HCT116 (cell line): ENCODE results near the gene TXLNA. TPM values are rescaled to one million over a fixed set of nuclear protein-coding genes. Genes with fewer than 3 reads are reported as not detected.

Source experiments
- ATAC-seq: fragments of 200-7000 bp; cut with Tn5 transposase; 2 replicates; pipeline ENCODE4 v1.9.1; 2020; ENCODE audit warnings: mild to moderate bottlenecking, moderate library complexity
- BruUV-seq: library from RNA; stranded (reverse); fragments of 400-500 nt; replicated peaks from 2 replicates; lab custom pipeline; 2021; lab: Mats Ljungman, UMichigan
- CTCF ChIA-PET: fragments of 300-600 bp; sonication (Branson Sonifier 250); formaldehyde crosslinking; loops from one replicate; lab custom pipeline; 2021; ENCODE audit warnings: antibody characterized with exemption; lab: Charles Lee
- POLR2A ChIA-PET: fragments of 300-600, 350-600 bp; sonication (Branson Sonifier 250); formaldehyde crosslinking; loops from one replicate; lab custom pipeline; 2021; ENCODE audit warnings: antibody characterized with exemption; lab: Charles Lee
- RAD21 ChIA-PET, 2 experiments: fragments of 300-600 bp; sonication (Branson Sonifier 250); formaldehyde crosslinking; loops; one replicate each; lab custom pipeline; 2023; ENCODE audit warnings: low total read pairs in 2 of 2; ENCODE audit not compliant: uncharacterized antibody in 2 of 2, unreplicated experiment in 2 of 2, low non-redundant PET in 1 of 2; lab: Charles Lee
- DNase-seq: peaks from one replicate; pipeline ENCODE4 v3.0.0-alpha.2; 2010; ENCODE audit warnings: low read depth, low spot score
- H2AFZ ChIP-seq: fragments of 200-600 bp; shearing (Covaris generic), sonication (generic); 2 replicates; pipeline ENCODE4 v1.6.1; 2017; ENCODE audit warnings: low read depth, mixed run types, mixed read lengths, antibody characterized with exemption, low read length; ENCODE audit not compliant: poor library complexity, severe bottlenecking
- H3K27ac ChIP-seq: 2 replicates; pipeline ENCODE4 v1.5.1; 2012; ENCODE audit warnings: low read depth, low read length
- H3K27me3 ChIP-seq: fragments of 200-600 bp; sonication (generic); 2 replicates; pipeline ENCODE4 v1.6.1; 2016; ENCODE audit warnings: mixed run types, low read length, mixed read lengths; ENCODE audit not compliant: insufficient read depth
- H3K36me3 ChIP-seq, 2 experiments: fragments of 200-500 bp in 1 of 2; fragments of 200-600 bp in 1 of 2; sonication (Bioruptor generic) in 1 of 2; sonication (generic) in 1 of 2; 2 replicates each; pipeline versions ENCODE4 v1.5.1 to v1.6.1; 2014 to 2016; ENCODE audit warnings: low read length in 2 of 2, inconsistent platforms in 1 of 2, mixed read lengths in 1 of 2, mixed run types in 1 of 2; ENCODE audit not compliant: insufficient read depth in 2 of 2, control insufficient read depth in 1 of 2
- H3K4me1 ChIP-seq, 2 experiments: fragments of 200-600 bp in 1 of 2; sonication (generic) in 1 of 2; 2 replicates each; pipeline versions ENCODE4 v1.5.1 to v1.6.1; 2012 to 2017; ENCODE audit warnings: low read length in 2 of 2, inconsistent platforms in 1 of 2, mild to moderate bottlenecking in 1 of 2, mixed read lengths in 1 of 2, mixed run types in 1 of 2, moderate library complexity in 1 of 2; ENCODE audit not compliant: insufficient read depth in 2 of 2, control insufficient read depth in 1 of 2
- H3K4me2 ChIP-seq: fragments of 200-600 bp; sonication (generic); 2 replicates; pipeline ENCODE4 v1.6.1; 2017; ENCODE audit warnings: mixed run types, low read length, mixed read lengths
- H3K4me3 ChIP-seq, 2 experiments: fragments of 200-600 bp in 1 of 2; sonication (generic) in 1 of 2; replicated peaks in 1 of 2; 2 replicates each; pipeline ENCODE4 v1.5.1; 2011 to 2016; ENCODE audit warnings: low read length in 2 of 2, control low read depth in 1 of 2, low read depth in 1 of 2, mild to moderate bottlenecking in 1 of 2, mixed read lengths in 1 of 2, mixed run types in 1 of 2
- H3K79me2 ChIP-seq: fragments of 200-600 bp; sonication (generic); 2 replicates; pipeline ENCODE4 v1.6.1; 2017; ENCODE audit warnings: mild to moderate bottlenecking, mixed run types, low read length, moderate library complexity, mixed read lengths; ENCODE audit not compliant: insufficient read depth
- H3K9ac ChIP-seq: fragments of 200-600 bp; sonication (generic); 2 replicates; pipeline ENCODE4 v1.6.1; 2016; ENCODE audit warnings: low read length, mixed read lengths
- H3K9me2 ChIP-seq: fragments of 200-600 bp; sonication (generic), shearing (Covaris generic); 2 replicates; pipeline ENCODE4 v1.6.1; 2017; ENCODE audit warnings: mixed run types, mild to moderate bottlenecking, moderate library complexity; ENCODE audit not compliant: insufficient read depth
- H3K9me3 ChIP-seq, 2 experiments: fragments of 200-500 bp in 1 of 2; fragments of 200-600 bp in 1 of 2; sonication (Bioruptor generic) in 1 of 2; sonication (generic) in 1 of 2; 2 replicates each; pipeline ENCODE4 v1.6.1; 2014 to 2017; ENCODE audit warnings: low read length in 2 of 2, mixed read lengths in 2 of 2, inconsistent platforms in 1 of 2, low read depth in 1 of 2, mild to moderate bottlenecking in 1 of 2, mixed run types in 1 of 2, moderate library complexity in 1 of 2; ENCODE audit not compliant: control insufficient read depth in 1 of 2, insufficient read depth in 1 of 2
- H4K20me1 ChIP-seq: fragments of 200-600 bp; sonication (generic), shearing (Covaris generic); 2 replicates; pipeline ENCODE4 v1.6.1; 2017; ENCODE audit warnings: mixed run types, mild to moderate bottlenecking, moderate library complexity; ENCODE audit not compliant: insufficient read depth
- ATF3 ChIP-seq: IDR thresholded peaks from 2 replicates; pipeline ENCODE4 v1.6.1; 2012
- CBX3 ChIP-seq: IDR thresholded peaks from 2 replicates; pipeline ENCODE4 v1.6.1; 2012; ENCODE audit warnings: low read depth
- CEBPB ChIP-seq: IDR thresholded peaks from 2 replicates; pipeline ENCODE4 v1.6.1; 2012; ENCODE audit warnings: low read depth
- CTCF ChIP-seq, 3 experiments: fragments of 200-600 bp in 1 of 3; sonication (generic) in 1 of 3; IDR thresholded peaks in 2 of 3; conservative IDR thresholded peaks in 1 of 3; 2 replicates each; pipeline ENCODE4 v1.5.1; 2012 to 2017; ENCODE audit warnings: low read depth in 2 of 3, low read length in 2 of 3, antibody characterized with exemption in 1 of 3, borderline replicate concordance in 1 of 3, control low read depth in 1 of 3, mild to moderate bottlenecking in 1 of 3, mixed read lengths in 1 of 3, mixed run types in 1 of 3, moderate library complexity in 1 of 3; ENCODE audit not compliant: insufficient read depth in 1 of 3
- EGR1 ChIP-seq: IDR thresholded peaks from 2 replicates; pipeline ENCODE4 v1.6.1; 2012; ENCODE audit warnings: low read depth
- ELF1 ChIP-seq: IDR thresholded peaks from 2 replicates; pipeline ENCODE4 v1.6.1; 2012; ENCODE audit warnings: low read depth, borderline replicate concordance
- EZH2 ChIP-seq: fragments of 200-600 bp; sonication (generic); IDR thresholded peaks from 2 replicates; pipeline ENCODE4 v1.6.1; 2017; ENCODE audit warnings: antibody characterized with exemption, mixed run types
- EZH2phosphoT487 ChIP-seq: fragments of 200-600 bp; IDR thresholded peaks from 2 replicates; pipeline ENCODE4 v1.6.1; 2018; ENCODE audit warnings: antibody characterized with exemption, borderline replicate concordance
- FOSL1 ChIP-seq: IDR thresholded peaks from 2 replicates; pipeline ENCODE4 v1.6.1; 2012; ENCODE audit warnings: low read depth
- MAX ChIP-seq: IDR thresholded peaks from 2 replicates; pipeline ENCODE4 v1.6.1; 2012
- POLR2A ChIP-seq: IDR thresholded peaks from 2 replicates; pipeline ENCODE4 v1.7.0; 2011; ENCODE audit warnings: borderline replicate concordance; ENCODE audit not compliant: insufficient read depth, insufficient read length; ENCODE audit errors: extremely low read depth
- POLR2AphosphoS5 ChIP-seq: IDR thresholded peaks from 2 replicates; pipeline ENCODE4 v1.6.1; 2011; ENCODE audit warnings: mild to moderate bottlenecking, low read depth, low read length, moderate library complexity
- RAD21 ChIP-seq: IDR thresholded peaks from 2 replicates; pipeline ENCODE4 v1.6.1; 2012; ENCODE audit warnings: low read depth, mild to moderate bottlenecking
- SIN3A ChIP-seq: IDR thresholded peaks from 2 replicates; pipeline ENCODE4 v1.6.1; 2012; ENCODE audit warnings: low read depth
- SP1 ChIP-seq: IDR thresholded peaks from 2 replicates; pipeline ENCODE4 v1.6.1; 2012; ENCODE audit warnings: low read depth
- SRF ChIP-seq: IDR thresholded peaks from 2 replicates; pipeline ENCODE4 v1.6.1; 2012; ENCODE audit warnings: low read depth
- TCF7L2 ChIP-seq: IDR thresholded peaks from 2 replicates; pipeline ENCODE4 v1.7.0; 2011; ENCODE audit warnings: borderline replicate concordance, inconsistent platforms; ENCODE audit not compliant: insufficient read depth, insufficient read length; ENCODE audit errors: extremely low read depth
- YY1 ChIP-seq: IDR thresholded peaks from 2 replicates; pipeline ENCODE4 v1.6.1; 2011; ENCODE audit warnings: low read length, low read depth, moderate library complexity, mild to moderate bottlenecking; ENCODE audit not compliant: insufficient replicate concordance; ENCODE audit errors: extremely low read depth
- ZFX ChIP-seq: fragments of 450-650 bp; IDR thresholded peaks from 2 replicates; pipeline ENCODE4 v1.6.1; 2017
- ZNF274 ChIP-seq: fragments of 200-500 bp; sonication (Bioruptor generic); IDR thresholded peaks from 2 replicates; pipeline ENCODE4 v1.6.1; 2014; ENCODE audit warnings: mild to moderate bottlenecking, low read depth, low read length, inconsistent platforms
- intact Hi-C: fragments of 100-400 bp; cut with micrococcal nuclease; formaldehyde crosslinking; loops from 2 replicates; pipeline ENCODE4 v1.10.0; 2022
- total RNA-seq: library from RNA; stranded (reverse); gene quantifications from one replicate; pipeline ENCODE4 v1.2.1, GENCODE V29; 2021; ENCODE audit not compliant: unreplicated experiment

The TXLNA gene
- total RNA-seq, 1 experiment from 2014 or later: 37.2 TPM

GRCh38 chr1:32246888-32247273 lies 67.4 kb downstream of the TXLNA start, which contains the start of gene FAM167B:
TSS of gene FAM167B (plus strand) at chr1:32247222. CDS start at chr1:32247422, 200 bp downstream.
- peak within 1 kb of the TSS; percentile 80 for H2AFZ ChIP-seq
- intact Hi-C loops: no loop called here
- TF ChIP-seq CTCF (IDR thresholded peaks at IDR 0.05 in 2 of 3, conservative IDR thresholded peaks at IDR 0.05 in 1 of 3; ENCODE audit: borderline replicate concordance in 1 of 3, insufficient read depth in 1 of 3, low read depth in 2 of 3, low read length in 2 of 3) (no peak), SP1 (no peak), EGR1 (no peak), SRF (no peak), FOSL1 (no peak), TCF7L2 (no peak), YY1 (no peak), POLR2A (no peak), EZH2 (no peak), ZFX (no peak), SIN3A (no peak), RAD21 (no peak), CEBPB (no peak), MAX (no peak), POLR2AphosphoS5 (no peak), ELF1 (no peak), ATF3 (no peak), CBX3 (no peak), ZNF274 (no peak), EZH2phosphoT487 (no peak)
- TF ChIP-seq, all 23 proteins: peak for 0
- Histone ChIP-seq H3K27me3 (no peaks in the 10 kb centered on the region), H3K9me2 (no peaks in the 10 kb centered on the region), H3K9ac (no peak within 1 kb of the TSS), H3K9me3 (no peaks in the 10 kb centered on the region), H3K4me3 (no peak within 1 kb of the TSS), H3K27ac (no peak within 1 kb of the TSS; the same call in 1 of the 2 replicates), H3K36me3 (no peaks in the 10 kb centered on the region), H3K79me2 (no peaks in the 10 kb centered on the region), H3K4me2 (peak within 1 kb of the TSS; percentile 54), H3K4me1 (peaks cover 12 to 25% of the 10 kb centered on the region in 2 experiments), H4K20me1 (no peaks in the 10 kb centered on the region)
- DNase-seq (no peak), ATAC-seq (no peak)
- POLR2A ChIA-PET: no interaction called here
- BruUV-seq: no TSS peak
- CTCF ChIA-PET: interaction anchor here (1.2 kb wide), 1 partner anchor 19 kb away, joined by 3 read pairs; no protein-coding TSS in a partner anchor
- RAD21 ChIA-PET: no interaction called here
